Activated CD4-positive, alpha-beta T cell treated with anti-CD3 and anti-CD28 coated beads, Interleukin-2, Interleukin-4, amounts not matched to agents 100 ng/mL and 50 ng/mL, durations not matched to agents 16 hours and 8 hours (primary cell): Measurements from ENCODE around the gene CYP19A1.

Source experiments
- DNase-seq: peaks from one replicate; pipeline ENCODE4 v3.0.0-alpha.2; 2020; ENCODE audit warnings: low spot score

The CYP19A1 gene

DNA sequence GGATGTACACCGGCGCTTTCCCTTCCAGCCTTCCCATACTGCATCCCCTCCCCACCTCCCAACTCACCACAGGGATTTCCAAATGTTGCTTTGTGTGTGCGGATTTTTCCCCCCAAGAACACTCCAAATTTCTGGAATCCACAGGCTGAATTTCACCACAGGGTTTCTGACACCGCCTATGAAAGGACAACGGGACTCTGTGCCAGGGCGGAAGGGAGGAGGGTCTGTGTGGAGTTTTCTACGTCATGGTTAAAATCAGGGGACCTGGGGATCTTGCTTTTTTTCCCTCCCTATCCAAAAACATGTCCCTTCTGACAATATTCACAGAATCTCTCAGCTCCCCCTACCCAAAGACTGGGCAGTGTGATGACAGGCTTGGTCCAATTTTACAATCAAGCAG, 14.6 kb downstream of the CYP19A1 start:
- no peak for DNase-seq

GRCh38 chr15:51322621-51323296, 15.6 kb downstream of the CYP19A1 start:
- DNase-seq = no peak

DNA sequence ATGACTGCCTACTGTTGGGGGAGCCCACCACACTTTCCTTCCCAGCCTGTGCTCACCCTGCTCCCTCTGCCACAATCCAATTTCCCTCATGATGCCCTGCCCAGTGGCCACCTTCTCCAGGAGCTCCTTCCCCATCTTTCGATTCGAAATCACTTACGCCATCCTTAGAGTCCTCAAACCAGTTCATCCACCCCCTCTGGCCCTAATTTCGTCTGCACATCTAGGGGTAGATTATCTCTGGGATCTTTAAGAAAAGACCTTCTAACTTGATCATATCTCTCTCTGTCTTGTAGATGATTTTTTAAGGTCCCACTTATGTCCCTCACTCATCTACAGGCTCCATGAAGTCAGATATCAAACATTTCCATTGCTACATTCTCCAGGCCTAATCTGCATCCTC, 17.1 kb downstream of the CYP19A1 start:
- no peak for DNase-seq

- no peak for DNase-seq
These were observed 17.6 kb downstream of the CYP19A1 start for GRCh38 chr15:51320843-51321242.

GRCh38 chr15:51319539-51319938, 18.9 kb downstream of the CYP19A1 start:
- DNase-seq = no peak

DNA sequence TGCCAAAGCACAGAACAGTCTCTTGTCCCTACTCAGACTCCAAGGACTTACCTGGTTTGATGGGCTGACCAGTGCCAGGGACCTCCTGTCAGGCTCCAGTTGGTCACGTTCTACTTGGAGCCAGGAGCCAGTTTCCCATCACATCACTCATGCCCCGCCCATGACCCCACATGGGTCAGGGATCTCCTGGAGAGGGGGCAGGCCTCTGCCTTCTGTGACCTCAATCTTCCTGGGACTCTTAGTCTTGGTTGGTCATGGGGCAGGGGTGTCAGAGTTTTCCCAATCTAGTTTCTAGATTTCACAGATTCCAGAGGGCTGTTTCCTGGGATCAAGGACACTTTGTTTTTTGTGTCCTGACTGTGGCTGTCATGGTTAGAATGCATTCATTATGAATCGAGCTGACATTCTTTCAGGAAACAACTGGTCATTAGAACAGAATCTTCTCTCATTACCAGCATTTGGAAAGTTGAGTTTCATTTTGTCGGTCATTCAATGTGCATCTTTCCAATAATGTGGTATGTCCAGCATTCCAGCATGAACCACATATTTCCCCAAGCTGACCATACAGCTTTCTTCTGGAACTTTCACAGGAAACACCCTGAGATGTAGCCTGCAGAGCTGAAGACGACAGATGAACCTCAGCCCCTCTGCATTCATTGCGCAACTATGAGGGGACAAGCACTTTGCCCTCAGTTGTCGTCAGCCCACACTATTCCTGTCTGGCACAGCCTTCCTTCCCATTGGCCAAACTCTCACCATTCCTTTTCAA, 19.8 kb downstream of the CYP19A1 start:
- DNase-seq = no peak

DNA sequence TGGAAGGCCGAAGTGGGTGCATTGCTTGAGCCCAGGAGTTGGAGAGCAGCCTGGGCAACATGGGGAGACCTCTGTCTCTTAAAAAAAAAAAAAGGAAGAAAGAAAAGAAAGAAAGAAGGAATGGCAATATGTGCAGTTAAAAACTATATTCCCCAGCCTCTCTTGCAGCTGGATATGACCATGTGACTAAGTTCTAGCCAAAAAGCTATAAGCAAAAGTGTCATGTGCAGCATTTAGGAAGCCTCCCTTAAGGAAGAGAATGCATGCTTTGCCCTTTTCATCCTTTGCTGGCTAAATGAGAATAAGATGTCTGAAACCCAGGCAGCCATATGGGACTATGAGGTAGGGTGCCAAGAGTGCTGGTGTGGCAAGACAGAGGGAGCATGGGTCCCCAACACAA, 21.8 kb downstream of the CYP19A1 start:
- DNase-seq = no peak

DNA sequence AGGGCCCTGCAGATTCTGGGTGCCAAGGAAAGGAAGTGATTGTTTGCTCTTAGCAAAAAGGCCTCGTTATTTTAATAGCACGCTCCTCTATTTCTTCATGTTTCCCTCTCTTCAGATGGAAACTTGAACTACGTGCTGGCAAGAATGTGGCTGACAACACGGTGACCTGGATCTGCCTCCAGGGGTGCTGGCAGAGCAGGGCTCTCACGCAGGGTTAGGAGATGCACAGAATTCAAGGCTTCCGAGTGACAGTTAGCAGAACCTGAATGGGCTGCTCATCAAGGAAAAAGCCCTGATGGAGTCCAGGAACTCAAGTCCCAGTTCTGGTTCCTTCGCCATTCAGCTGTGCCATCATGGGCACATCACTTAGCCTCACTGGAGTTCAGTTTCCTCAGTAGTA, 22.7 kb downstream of the CYP19A1 start:
- no peak for DNase-seq

DNA sequence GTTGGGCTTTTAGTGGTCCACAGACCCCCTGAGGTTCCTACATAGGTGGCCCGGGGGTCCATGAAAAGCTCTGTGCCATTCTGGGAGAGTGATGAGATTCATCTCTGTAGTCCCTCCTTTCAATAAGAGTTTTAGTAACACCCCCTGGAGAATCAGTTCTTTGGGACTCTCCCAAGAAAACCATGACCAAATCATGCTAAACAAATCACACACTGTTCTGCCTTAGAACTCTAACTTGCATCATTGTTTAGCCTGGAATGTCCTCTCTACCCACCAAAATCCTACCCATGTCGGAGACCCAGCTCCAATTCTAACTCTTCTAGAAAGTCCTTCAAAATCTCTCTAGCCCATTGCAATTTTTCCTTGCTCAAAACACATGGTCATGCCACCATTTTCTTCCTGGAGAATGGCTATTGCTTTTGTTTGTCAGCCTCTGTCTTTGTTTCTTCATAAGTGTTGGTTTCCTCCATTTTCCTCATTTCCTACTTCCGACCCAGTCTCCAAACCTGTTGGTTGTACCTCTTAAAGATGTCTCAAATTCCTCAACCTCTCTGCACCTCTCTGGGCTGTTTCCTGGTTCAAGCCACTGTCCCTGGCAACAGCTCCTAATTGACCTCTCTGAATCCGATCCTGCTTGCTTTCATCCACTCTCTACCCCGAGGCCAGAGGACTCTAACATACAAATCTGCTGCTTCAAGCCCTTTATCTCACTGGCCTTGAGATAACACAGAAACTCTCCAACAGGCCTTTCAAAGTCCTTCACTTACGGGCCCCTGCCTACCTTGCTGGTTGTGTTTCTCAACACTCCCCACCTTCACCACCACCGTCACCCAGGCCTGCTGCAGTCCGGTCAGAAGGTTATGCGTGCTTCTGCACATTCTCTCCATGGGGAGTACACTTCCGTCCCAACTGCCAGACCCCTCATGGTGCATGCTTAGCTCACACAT, 23.7 kb downstream of the CYP19A1 start:
- no peak for DNase-seq

GRCh38 chr15:51313644-51314280, 24.6 kb downstream of the CYP19A1 start:
- DNase-seq = no peak

DNA sequence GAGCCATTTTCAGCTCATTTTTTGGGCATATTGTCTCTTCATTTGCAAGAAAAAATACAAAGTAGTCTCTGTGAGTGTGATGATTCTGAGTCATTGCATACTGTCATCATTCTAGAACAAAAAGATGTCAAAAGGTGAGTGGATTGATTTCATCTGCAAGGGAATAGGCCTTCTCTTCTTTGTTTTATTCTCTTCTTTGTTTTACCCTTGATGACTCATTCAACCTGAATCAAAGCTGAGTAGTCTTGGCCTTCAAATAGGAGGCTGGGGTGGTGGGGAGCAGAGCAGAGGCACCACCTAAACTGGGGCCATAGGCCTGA, 25.4 kb downstream of the CYP19A1 start:
- no peak for DNase-seq

DNA sequence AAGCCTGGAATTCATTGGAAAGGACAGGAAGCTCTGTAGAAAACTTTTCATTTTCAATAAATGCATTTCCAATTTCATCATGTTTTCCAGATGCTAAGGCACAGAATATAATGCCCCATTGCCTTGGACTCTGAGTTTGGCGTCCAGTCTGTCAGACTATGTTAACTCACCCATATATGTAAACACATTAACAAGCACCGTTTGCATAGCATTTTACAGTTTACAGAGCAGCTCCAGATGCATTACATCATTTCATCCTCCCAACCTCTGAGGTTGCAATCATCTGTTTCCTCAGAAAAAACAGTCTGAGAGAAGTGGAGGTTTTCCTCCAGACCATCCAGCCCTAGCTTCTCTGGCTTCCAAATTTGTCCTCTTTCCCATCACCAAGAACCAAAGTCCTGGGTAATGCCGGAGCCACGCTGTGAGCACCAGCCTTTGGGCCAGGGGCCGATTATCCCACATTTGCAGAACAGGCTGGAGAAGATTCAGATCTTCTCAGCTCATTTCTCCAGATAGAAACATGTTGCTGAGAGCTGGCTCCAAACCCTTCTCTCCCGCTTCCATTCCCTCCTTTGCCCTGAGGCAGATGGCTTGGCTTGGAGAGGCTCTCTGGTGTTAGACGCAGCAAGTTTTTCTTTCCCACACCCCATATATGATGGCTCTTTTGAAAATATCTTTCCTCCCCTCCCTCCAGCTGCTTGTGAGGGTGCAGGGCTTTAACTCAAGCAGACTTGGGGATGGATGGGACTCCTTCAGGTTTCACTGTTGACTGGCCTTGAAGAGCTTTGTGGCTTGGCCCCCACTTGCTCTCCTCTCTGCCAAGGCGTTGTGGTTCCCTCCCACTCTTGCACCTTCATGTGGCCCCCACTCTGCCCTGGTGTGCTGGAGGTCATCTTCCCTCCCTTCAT, 26.0 kb downstream of the CYP19A1 start:
- DNase-seq = no peak

GRCh38 chr15:51311510-51311909, 26.9 kb downstream of the CYP19A1 start:
- no peak for DNase-seq

DNA sequence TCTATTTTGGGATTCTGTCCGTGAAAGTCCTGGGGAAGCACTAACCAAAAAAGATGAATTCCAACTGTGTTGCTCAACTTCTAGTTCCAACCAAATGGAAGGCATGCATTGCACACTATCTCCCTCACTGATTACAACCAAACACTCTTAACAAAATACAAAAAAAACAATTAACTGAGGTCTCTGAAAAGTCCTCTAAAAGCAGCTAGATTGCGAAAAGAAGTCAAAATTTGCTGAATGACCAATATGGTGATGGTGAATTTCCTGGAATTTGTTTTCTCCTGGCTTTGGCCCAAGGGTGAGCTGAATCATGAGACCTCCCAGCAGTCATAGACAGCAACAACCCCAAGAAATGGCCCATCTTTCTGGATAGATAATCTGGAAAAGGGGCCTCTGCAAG, 28.3 kb downstream of the CYP19A1 start:
- no peak for DNase-seq

DNA sequence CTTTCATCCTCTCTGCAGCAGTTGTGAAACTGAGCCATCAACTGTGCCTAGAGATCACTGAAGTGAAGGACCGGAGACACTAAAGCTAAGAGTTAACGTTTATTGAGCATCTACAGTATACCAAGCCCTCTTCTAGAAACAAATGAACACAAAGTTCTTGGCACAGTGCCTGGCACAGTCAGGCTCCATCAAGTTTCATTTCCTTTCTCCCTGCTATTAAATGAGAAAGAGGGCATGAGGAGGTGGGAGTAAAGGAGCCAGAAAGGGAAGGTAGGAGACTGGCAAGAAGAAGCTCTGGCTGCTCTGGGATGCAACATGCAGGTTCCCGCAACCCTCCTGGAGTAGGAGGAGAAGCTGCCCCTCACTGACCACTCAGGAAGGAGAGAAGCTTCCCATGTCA, 30.6 kb downstream of the CYP19A1 start:
- DNase-seq = no peak

DNA sequence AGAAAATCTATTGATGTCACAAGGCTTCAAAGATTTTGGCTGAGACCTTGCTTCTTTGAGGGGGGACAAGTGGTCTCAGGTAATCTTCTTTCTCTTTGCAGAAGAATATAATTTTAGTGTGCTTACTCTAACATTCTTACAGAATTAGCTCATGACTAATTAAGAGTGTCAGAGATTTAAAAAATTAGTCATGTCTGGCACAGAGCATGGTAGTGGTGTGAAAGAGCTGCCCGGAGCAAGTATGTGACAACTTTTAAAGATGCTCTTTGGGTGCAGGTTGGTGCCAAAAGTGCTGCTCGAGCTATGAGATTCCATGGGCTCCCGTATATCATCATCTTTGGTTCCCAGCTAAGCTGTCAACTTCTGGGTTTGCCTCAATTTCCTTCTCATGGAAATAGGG, 31.1 kb downstream of the CYP19A1 start:
- DNase-seq = no peak

GRCh38 chr15:51303462-51303980, 34.9 kb downstream of the CYP19A1 start:
- DNase-seq = no peak

GRCh38 chr15:51302480-51302879, 35.9 kb downstream of the CYP19A1 start:
- no peak for DNase-seq

DNA sequence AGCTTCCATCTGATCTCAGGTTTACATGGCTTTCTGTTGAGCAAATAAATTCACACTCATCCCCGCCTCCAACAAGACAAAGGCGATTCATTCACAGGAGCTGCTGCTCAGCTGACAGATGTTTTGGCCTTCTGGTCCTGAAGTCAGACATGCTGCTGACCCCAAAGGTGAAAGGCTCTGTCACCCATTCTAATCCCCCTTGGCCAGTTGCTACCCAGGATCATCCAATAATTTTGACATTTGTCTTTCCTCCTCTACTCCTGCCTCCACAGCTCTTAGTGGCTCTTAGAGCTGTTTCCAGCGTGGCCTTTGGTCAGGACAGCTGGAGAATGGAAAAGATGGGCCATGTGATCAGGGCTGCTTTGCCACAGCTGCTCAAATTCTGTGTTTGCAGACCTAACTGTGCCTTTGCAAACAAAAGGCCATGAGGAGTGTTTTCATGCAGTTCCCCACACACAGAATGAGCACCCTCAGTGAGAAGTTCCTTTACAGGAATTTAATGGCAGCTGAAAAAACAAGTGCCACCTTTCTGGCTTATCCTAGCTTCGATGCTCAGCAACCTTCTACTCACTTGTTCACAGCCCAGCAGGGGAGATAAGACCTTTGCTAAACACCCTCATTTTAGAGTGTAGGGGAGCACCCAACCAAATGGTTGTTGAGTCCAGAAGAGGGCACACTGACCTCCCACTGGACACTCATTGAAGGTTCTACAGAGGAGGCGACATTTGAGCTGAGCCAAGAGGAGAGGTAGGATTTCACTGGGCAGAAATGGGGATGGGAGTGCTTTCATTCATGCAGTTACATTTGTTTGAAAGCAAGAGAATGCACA, 39.0 kb downstream of the CYP19A1 start:
- DNase-seq = no peak

DNA sequence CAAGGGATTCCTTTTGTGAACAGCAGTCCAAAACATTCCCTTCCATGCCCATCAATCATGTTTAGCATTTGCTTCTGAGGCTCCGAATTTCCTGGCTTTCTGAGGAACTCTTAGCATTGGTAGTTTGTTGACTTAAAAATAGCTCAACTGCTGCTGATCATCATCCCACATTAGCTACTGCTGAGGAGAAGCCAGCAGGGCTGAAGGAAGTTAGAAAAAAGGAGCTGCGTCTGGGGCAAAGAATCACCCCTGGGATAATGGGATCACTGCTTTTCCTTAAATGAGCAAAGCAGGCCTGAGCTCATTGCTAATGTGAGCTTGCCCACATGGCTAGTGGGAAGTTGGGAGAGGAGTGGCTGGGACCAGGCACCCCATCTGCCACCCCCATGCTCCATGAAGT, 39.8 kb downstream of the CYP19A1 start:
- no peak for DNase-seq
